GDM1 (cell line): Measurements from ENCODE around the gene ADAMTS15.

Source experiments
- DNase-seq: peaks from one replicate; lab custom pipeline; 2025; lab: John Stamatoyannopoulos, UW

Gene ADAMTS15

GRCh38 chr11:130477586-130478203 lies 29.2 kb downstream of the ADAMTS15 start:
- no peak for DNase-seq

DNA sequence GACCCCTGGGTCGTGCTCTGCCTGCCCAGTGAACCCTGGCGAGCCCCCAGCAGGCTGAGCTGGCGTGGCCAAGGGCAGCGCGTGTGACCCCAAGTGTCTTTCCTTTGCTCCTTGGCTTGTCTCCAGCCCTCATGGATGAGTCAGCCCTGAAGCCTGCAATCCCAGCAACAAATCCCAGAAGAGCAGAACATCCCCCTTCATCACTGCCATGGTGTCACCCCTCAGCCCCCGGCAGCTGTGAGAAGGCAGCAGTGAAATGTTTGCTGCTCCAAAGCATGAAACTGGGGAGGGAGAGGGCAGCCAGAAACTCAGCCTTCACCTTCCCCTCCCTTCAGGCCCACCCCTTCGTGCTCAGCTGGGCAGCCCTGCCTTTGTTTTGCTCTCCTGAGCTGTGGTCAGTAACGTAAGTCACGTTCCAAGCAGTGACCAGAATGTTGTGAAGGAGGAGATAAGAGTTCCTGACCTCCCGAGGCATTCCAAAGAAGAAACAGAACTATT lies 29.8 kb downstream of the ADAMTS15 start:
- no peak for DNase-seq

DNA sequence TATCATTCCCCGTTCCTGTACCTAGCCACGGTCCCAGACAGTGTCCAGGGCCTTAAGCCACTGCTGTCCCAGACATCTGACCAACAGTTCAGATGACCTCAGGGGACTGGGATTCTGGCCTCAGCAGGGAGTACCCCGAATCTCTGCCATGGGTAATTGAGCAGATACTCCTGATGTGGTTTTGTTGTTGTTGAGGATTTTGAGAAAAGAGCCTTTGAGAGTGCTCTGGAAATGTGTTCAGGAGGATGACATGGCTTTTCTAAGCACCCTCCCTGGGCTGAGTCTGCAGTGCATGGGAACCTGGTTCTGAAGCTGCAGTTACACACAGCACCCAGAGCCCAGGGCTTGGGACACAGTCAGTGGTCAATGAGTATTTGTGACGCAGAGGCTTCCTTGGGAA lies 30.4 kb downstream of the ADAMTS15 start:
- DNase-seq: no peak

DNA sequence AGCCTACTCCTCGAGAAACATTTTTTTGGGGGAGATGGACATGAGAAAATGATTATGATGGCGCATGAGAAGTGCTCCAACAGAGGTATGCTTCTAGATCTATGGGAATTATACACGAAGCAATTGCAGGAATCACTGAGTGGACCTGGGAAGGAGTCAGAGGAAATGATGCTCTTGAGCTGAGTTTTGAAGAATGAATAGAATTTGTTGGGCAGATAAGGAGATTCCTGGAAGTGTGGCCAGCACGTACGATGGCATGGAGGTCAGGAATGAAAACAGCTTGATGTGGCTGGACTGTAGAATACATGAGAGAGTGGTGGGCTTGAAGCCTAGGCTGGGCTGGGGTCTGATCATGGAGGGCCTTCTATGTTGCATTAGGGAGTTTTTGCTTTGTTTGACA lies 31.7 kb downstream of the ADAMTS15 start:
- no peak for DNase-seq

DNA sequence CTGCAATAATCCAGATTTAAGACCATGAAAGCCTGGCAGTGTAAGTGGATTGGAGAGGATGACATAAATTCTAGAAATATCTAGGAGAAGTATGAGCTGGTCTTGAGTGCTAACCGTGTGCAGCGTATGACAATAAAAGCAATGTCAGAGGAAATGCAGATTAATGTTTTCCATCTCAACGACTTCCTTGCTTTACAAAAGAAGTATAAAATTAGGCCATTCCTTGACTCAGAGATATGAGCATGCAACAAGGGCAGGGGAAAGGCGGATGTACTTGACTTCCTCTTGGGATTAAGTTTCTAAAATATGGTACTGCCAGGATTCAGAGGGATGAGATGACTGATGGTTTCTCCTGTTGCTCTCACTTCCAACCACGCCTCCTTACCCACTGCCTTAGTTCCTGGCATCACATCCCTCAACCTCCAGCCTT lies 32.3 kb downstream of the ADAMTS15 start:
- DNase-seq: no peak

- no peak for DNase-seq
These were observed 34.7 kb downstream of the ADAMTS15 start for GRCh38 chr11:130483124-130483523.

DNA sequence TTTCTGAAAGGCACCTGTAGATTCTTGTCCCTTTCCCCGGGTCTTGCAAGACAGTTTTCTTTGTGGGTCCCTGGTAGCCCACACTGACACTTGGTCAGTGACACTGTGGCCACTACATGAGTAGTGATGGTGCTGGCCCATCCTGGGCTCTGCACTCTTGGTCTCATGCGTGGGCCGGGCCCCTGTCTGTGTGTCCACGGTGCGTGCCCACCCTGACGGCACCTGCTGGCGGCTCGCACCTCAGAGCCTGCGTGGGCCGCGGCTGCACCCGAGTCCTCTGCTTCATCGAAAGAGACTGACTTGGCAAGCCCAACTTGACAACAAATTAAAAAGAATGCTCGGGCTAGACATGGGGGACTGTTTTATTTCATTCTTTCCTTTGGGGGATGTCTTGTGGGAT lies 37.5 kb downstream of the ADAMTS15 start:
- no peak for DNase-seq

- no peak for DNase-seq
These were observed 38.0 kb downstream of the ADAMTS15 start for GRCh38 chr11:130486391-130486836.

- DNase-seq: no peak
These were observed 38.8 kb downstream of the ADAMTS15 start for GRCh38 chr11:130486987-130487923.

- DNase-seq: no peak
These were observed 39.7 kb downstream of the ADAMTS15 start for GRCh38 chr11:130487924-130488815.

GRCh38 chr11:130488848-130489584 lies 40.6 kb downstream of the ADAMTS15 start:
- no peak for DNase-seq

DNA sequence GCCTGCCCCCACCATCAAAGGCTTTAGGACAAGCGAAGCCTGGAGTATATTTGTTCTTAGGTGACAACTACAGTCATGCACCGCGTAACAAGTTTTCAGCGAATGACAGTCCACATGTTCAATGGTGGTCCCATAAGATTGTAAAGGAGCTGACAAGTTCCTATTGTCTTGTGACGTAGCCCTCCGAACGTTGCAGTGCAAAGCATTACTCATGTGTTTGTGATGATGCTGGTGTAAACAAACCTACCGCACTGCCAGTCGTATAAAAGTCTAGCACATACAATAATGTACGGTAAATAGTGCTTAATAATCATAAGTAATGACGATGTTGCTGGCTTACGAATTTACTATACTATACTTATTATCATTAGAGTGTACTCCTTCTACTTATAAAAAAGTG lies 41.3 kb downstream of the ADAMTS15 start:
- no peak for DNase-seq

GRCh38 chr11:130490682-130491449 lies 42.4 kb downstream of the ADAMTS15 start:
- DNase-seq: no peak

DNA sequence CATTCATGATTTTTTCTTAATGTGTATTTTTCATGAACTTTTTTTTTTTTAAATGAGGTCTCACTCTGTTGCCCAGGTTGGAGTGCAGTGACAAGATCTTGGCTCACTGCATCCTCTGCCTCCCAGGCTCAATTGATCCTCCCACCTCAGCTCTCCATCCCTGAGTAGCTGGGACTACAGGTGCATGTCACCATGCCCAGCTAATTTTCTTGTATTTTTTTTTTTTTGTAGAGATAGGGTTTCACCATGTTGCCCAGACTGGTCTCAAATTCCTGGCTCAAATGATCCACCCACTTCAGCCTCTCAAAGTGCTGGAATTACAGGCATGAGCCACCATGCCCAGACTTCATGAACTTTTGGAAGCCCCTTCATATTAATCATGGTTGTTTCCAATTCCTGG lies 49.7 kb downstream of the ADAMTS15 start:
- DNase-seq: no peak

DNA sequence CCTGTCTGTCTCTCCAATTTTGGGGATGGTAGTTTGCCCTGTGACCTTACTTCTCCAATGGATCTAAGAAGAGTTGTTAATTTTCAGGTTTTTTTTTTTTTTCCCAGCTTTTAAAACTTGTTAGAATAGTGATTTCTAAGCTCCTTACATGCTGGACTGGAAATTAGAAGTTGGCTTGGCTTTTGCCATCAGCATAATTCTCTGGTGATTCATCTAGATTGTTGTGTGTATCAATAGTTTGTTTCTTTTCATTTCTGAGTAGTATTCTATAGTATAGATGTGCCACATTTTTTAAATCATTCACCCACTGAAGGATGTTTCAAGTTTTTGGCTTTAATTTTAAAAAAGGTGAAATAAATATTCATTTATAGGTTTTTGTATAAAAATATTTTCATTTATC lies 51.4 kb downstream of the ADAMTS15 start:
- DNase-seq: no peak

- no peak for DNase-seq
These were observed 55.9 kb downstream of the ADAMTS15 start for GRCh38 chr11:130504317-130504716.

GRCh38 chr11:130508913-130509312 lies 60.5 kb downstream of the ADAMTS15 start:
- no peak for DNase-seq

- DNase-seq: no peak
These were observed 61.5 kb downstream of the ADAMTS15 start for GRCh38 chr11:130509942-130510341.

DNA sequence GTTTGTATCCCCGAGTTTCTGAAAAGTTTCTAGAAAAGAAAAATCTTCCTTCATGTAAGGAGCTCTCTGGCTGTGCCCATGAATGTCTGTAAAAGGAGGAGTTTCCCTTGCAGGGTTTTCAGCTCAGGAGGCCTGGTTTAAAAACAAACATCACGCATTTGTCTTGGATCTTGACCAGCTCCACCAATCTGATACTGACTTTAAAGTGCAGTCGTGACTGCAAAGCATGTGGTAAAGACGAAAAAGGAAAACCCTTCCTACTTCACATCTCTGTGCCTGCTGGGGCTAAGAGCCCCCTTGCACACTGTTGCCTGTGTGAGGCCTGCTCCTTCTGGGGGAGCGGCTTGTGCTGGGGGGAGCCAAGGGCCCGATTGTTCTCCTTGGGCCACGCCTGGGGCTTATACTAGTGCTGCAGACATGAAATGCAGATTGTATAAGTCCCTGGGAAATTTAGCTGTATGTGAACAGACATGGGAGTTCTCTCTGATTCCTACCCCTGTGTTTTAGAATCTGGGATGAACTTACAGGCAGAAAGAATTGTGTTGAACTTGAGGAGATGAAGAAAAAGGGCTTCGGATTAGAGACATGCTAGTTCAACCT lies 62.1 kb downstream of the ADAMTS15 start:
- no peak for DNase-seq

DNA sequence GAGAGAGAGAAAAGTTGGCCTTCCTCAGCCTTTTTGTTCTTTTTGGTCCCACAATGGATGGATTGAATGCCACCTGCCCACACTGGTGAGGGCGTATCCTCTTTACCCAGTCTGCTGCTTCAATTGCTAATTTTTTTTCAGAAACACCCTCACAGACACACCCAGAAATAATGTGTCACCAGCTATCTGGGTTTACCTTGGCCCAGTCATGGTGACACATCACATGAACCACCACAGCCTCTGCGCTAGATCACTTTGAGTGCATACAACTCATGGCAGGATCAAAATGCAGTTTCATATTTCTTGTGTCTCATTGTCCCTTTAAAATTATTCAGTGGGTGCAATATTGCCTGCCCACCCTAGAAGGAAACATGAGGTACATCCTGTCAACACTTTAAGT lies 63.3 kb downstream of the ADAMTS15 start:
- no peak for DNase-seq
